ENCODE measurements around the gene ATP4B. TPM values are rescaled to one million over a fixed set of nuclear protein-coding genes. Genes with fewer than 3 reads are reported as not detected.

Gene ATP4B
- polyA plus RNA-seq, 1 donor (not counting 4 experiments of a cell fraction or from before 2014, with no cell fraction given) = not detected

- TF ChIP-seq CTCF (optimal IDR thresholded peaks at IDR 0.05 in 1 of 3, IDR thresholded peaks at IDR 0.05 in 1 of 3, conservative IDR thresholded peaks at IDR 0.05 in 1 of 3; ENCODE audit: extremely low read depth in 1 of 3, insufficient read depth in 2 of 3, low read length in 3 of 3) (no peak), EZH2 (IDR thresholded peaks at IDR 0.05; ENCODE audit: low read length) (no peak)
- no peaks in the 10 kb centered on the region for H3K9me1 ChIP-seq (ENCODE audit: control insufficient read depth, extremely low read depth, insufficient read depth, low read length)
- no peak overlapping the region for H3K27ac ChIP-seq (ENCODE audit: control insufficient read depth, insufficient read depth, low read length)
- no peak overlapping the region for H3K9ac ChIP-seq (ENCODE audit: control insufficient read depth, extremely low read depth, insufficient read depth, low read length)
- no peaks in the 10 kb centered on the region for H3K4me1 ChIP-seq (ENCODE audit: control insufficient read depth, extremely low read depth, insufficient read depth, low read length)
- H3K4me2 ChIP-seq (ENCODE audit: control insufficient read depth, extremely low read depth, insufficient read depth, low read depth, low read length) = no peak overlapping the region
- no peak for FAIRE-seq
- no peaks in the 10 kb centered on the region for H3K79me2 ChIP-seq (ENCODE audit: control insufficient read depth, insufficient read depth, low read length)
- no peaks in the 10 kb centered on the region for H4K20me1 ChIP-seq (ENCODE audit: control insufficient read depth, extremely low read depth, insufficient read depth, low read length)
- H3K36me3 ChIP-seq (ENCODE audit: control insufficient read depth in 2 of 2, extremely low read depth in 1 of 2, insufficient read depth in 2 of 2, low read length in 2 of 2) = no peaks in the 10 kb centered on the region
- dilution Hi-C loops (cut with MboI; ENCODE audit: extremely low pct_ligation_motif_present, low sequenced_read_pairs) = no loop called here
- peaks cover 8% of the 10 kb centered on the region for H3K27me3 ChIP-seq (ENCODE audit: control insufficient read depth, extremely low read depth, insufficient read depth, low read length)
- no peak overlapping the region for H3K4me3 ChIP-seq (ENCODE audit: control insufficient read depth in 2 of 3, extremely low read depth in 1 of 3, insufficient read depth in 2 of 3, low read depth in 1 of 3, low read length in 3 of 3)
- no peak for DNase-seq (ENCODE audit: low read depth, low spot score)
- no peak overlapping the region for H2AFZ ChIP-seq (ENCODE audit: control insufficient read depth, low read length)
- peaks cover 3% of the 10 kb centered on the region for H3K9me3 ChIP-seq (ENCODE audit: control insufficient read depth, low read depth, low read length)
Measured at GRCh38 chr13:113668491-113668971, 10.5 kb upstream of the ATP4B start.

GRCh38 chr13:113667771-113668490 is 9.9 kb upstream of the ATP4B start:
- Histone ChIP-seq H3K36me3 (ENCODE audit: control insufficient read depth in 2 of 2, extremely low read depth in 1 of 2, insufficient read depth in 2 of 2, low read length in 2 of 2) (no peaks in the 10 kb centered on the region), H3K9me3 (ENCODE audit: control insufficient read depth, low read depth, low read length) (peaks cover 3% of the 10 kb centered on the region), H3K27me3 (ENCODE audit: control insufficient read depth, extremely low read depth, insufficient read depth, low read length) (peaks cover 8% of the 10 kb centered on the region), H3K9ac (ENCODE audit: control insufficient read depth, extremely low read depth, insufficient read depth, low read length) (no peak overlapping the region), H3K27ac (ENCODE audit: control insufficient read depth, insufficient read depth, low read length) (no peak overlapping the region), H2AFZ (ENCODE audit: control insufficient read depth, low read length) (no peak overlapping the region), H3K79me2 (ENCODE audit: control insufficient read depth, insufficient read depth, low read length) (no peaks in the 10 kb centered on the region), H3K9me1 (ENCODE audit: control insufficient read depth, extremely low read depth, insufficient read depth, low read length) (no peaks in the 10 kb centered on the region), H4K20me1 (ENCODE audit: control insufficient read depth, extremely low read depth, insufficient read depth, low read length) (no peaks in the 10 kb centered on the region), H3K4me3 (ENCODE audit: control insufficient read depth in 2 of 3, extremely low read depth in 1 of 3, insufficient read depth in 2 of 3, low read depth in 1 of 3, low read length in 3 of 3) (no peak overlapping the region), H3K4me2 (ENCODE audit: control insufficient read depth, extremely low read depth, insufficient read depth, low read depth, low read length) (no peak overlapping the region), H3K4me1 (ENCODE audit: control insufficient read depth, extremely low read depth, insufficient read depth, low read length) (no peaks in the 10 kb centered on the region)
- no peak for DNase-seq (ENCODE audit: low read depth, low spot score)
- no peak for FAIRE-seq
- dilution Hi-C loops (cut with MboI; ENCODE audit: extremely low pct_ligation_motif_present, low sequenced_read_pairs) = no loop called here
- TF ChIP-seq CTCF (optimal IDR thresholded peaks at IDR 0.05 in 1 of 3, IDR thresholded peaks at IDR 0.05 in 1 of 3, conservative IDR thresholded peaks at IDR 0.05 in 1 of 3; ENCODE audit: extremely low read depth in 1 of 3, insufficient read depth in 2 of 3, low read length in 3 of 3) = no peak
- no peak for TF ChIP-seq EZH2 (IDR thresholded peaks at IDR 0.05; ENCODE audit: low read length)

Measured in keratinocyte (primary cell).